Parathyroid adenoma (tissue), 2 donors: Measurements from ENCODE around the gene HLA-DMB.

Experiments used
- H2AFZ ChIP-seq: fragments of 300-600 bp; sonication (generic); one replicate; pipeline ENCODE4 v1.7.0; 2017; ENCODE audit warnings: antibody characterized with exemption, mild to moderate bottlenecking
- H3K27ac ChIP-seq: fragments of 300-600 bp; sonication (generic); one replicate; pipeline ENCODE4 v1.7.0; 2017
- H3K27me3 ChIP-seq: fragments of 300-600 bp; sonication (generic); one replicate; pipeline ENCODE4 v1.7.0; 2017; ENCODE audit warnings: low read length; ENCODE audit not compliant: control insufficient read depth, insufficient read depth
- H3K36me3 ChIP-seq: fragments of 300-600 bp; sonication (generic); one replicate; pipeline ENCODE4 v1.7.0; 2017; ENCODE audit warnings: low read length; ENCODE audit not compliant: control insufficient read depth, insufficient read depth
- H3K4me1 ChIP-seq: fragments of 300-600 bp; sonication (generic); one replicate; pipeline ENCODE4 v1.7.0; 2017; ENCODE audit warnings: control low read depth
- H3K4me2 ChIP-seq: fragments of 300-600 bp; sonication (generic); one replicate; pipeline ENCODE4 v1.7.0; 2017; ENCODE audit warnings: low read length
- H3K4me3 ChIP-seq: fragments of 300-600 bp; sonication (generic); one replicate; pipeline ENCODE4 v1.7.0; 2017; ENCODE audit warnings: low read depth, low read length
- H3K79me2 ChIP-seq: fragments of 300-600 bp; sonication (generic); one replicate; pipeline ENCODE4 v1.7.0; 2017; ENCODE audit warnings: control low read depth
- H3K9ac ChIP-seq: fragments of 300-600 bp; sonication (generic); one replicate; pipeline ENCODE4 v1.7.0; 2017; ENCODE audit warnings: mild to moderate bottlenecking
- H3K9me3 ChIP-seq: fragments of 300-600 bp; sonication (generic); one replicate; pipeline ENCODE4 v1.7.0; 2017; ENCODE audit warnings: low read length; ENCODE audit not compliant: control insufficient read depth
- CTCF ChIP-seq: fragments of 300-600 bp; sonication (generic); IDR thresholded peaks from one replicate; pipeline ENCODE4 v1.7.0; 2017; ENCODE audit warnings: antibody characterized with exemption, mild to moderate bottlenecking
- donor health status: primary hyperparathyroidism.

HLA-DMB gene

GRCh38 chr6:32969685-32970412 is 29.0 kb upstream of the HLA-DMB start:
- H3K9ac ChIP-seq = peak overlapping the region; percentile 64

GRCh38 chr6:32968867-32969684 is 28.2 kb upstream of the HLA-DMB start:
- peak overlapping the region; percentile 64 for H3K9ac ChIP-seq
- peak overlapping the region; percentile 99 for H3K4me3 ChIP-seq
- no peaks in the 10 kb centered on the region for H3K36me3 ChIP-seq
- peak overlapping the region; percentile 86 for H2AFZ ChIP-seq
- peaks cover 12% of the 10 kb centered on the region for H3K4me1 ChIP-seq
- peaks cover 21% of the 10 kb centered on the region for H3K79me2 ChIP-seq
- H3K27ac ChIP-seq = peak overlapping the region; percentile 97
- peak overlapping the region; percentile 100 for H3K4me2 ChIP-seq
- H3K9me3 ChIP-seq = no peaks in the 10 kb centered on the region
- TF ChIP-seq CTCF = no peak
- H3K27me3 ChIP-seq = no peaks in the 10 kb centered on the region

More at GRCh38 chr6:32969685-32970412, 29.0 kb upstream of the HLA-DMB start:
- Histone ChIP-seq H3K9me3 (no peaks in the 10 kb centered on the region), H3K36me3 (no peaks in the 10 kb centered on the region), H3K27ac (peak overlapping the region; percentile 97), H3K4me2 (peak overlapping the region; percentile 100), H3K79me2 (peaks cover 28% of the 10 kb centered on the region), H3K27me3 (no peaks in the 10 kb centered on the region), H2AFZ (peak overlapping the region; percentile 70), H3K4me1 (peaks cover 15% of the 10 kb centered on the region), H3K4me3 (peak overlapping the region; percentile 99)
- peak; percentile 30 for TF ChIP-seq CTCF

GRCh38 chr6:32968093-32968866 is 27.5 kb upstream of the HLA-DMB start, which contains the start of gene BRD2:
BRD2 (plus strand) TSS chr6:32968594; CDS start chr6:32972899, 4,305 bp downstream.
- peaks cover 12% of the 10 kb centered on the region for H3K4me1 ChIP-seq

More at GRCh38 chr6:32968093-32968866, 27.5 kb upstream of the HLA-DMB start, which contains the start of gene BRD2:
- Histone ChIP-seq H3K27me3 (no peaks in the 10 kb centered on the region), H3K4me2 (peak within 1 kb of the TSS; percentile 100), H3K9ac (peak within 1 kb of the TSS; percentile 78), H3K36me3 (no peaks in the 10 kb centered on the region), H2AFZ (peak within 1 kb of the TSS; percentile 86), H3K9me3 (no peaks in the 10 kb centered on the region), H3K27ac (peak within 1 kb of the TSS; percentile 97), H3K4me3 (peak within 1 kb of the TSS; percentile 99), H3K79me2 (peaks cover 15% of the 10 kb centered on the region)
- no peak for TF ChIP-seq CTCF
